Activated CD4-positive, alpha-beta T cell treated with anti-CD3 and anti-CD28 coated beads for 36 hours (primary cell): ENCODE results near the gene MTG2. TPM values are rescaled to one million over a fixed set of nuclear protein-coding genes. Genes with fewer than 3 reads are reported as not detected.

Experiments
- ATAC-seq: fragments of 200-7000 bp; cut with Tn5 transposase; one replicate; pipeline ENCODE4 v1.10.0; 2021; ENCODE audit warnings: mild to moderate bottlenecking, moderate library complexity
- CTCF ChIA-PET: fragments of 350-600 bp; sonication (Branson Sonifier 250); formaldehyde crosslinking; loops from one replicate; lab custom pipeline; 2021; ENCODE audit warnings: antibody characterized with exemption; lab: Charles Lee
- POLR2A ChIA-PET: fragments of 350-600 bp; sonication (Branson Sonifier 250); formaldehyde crosslinking; loops from one replicate; lab custom pipeline; 2021; ENCODE audit warnings: antibody characterized with exemption, inconsistent platforms; lab: Charles Lee
- DNase-seq: peaks from one replicate; pipeline ENCODE4 v3.0.0-alpha.2; 2020
- H3K27ac Mint-ChIP-seq: one replicate; pipeline ENCODE4 v1.8.0; 2021; ENCODE audit warnings: mixed read lengths
- H3K27me3 Mint-ChIP-seq: one replicate; pipeline ENCODE4 v1.8.0; 2021; ENCODE audit warnings: mixed read lengths
- H3K36me3 Mint-ChIP-seq: one replicate; pipeline ENCODE4 v1.8.0; 2021; ENCODE audit warnings: low read depth, mixed read lengths
- H3K4me1 Mint-ChIP-seq: one replicate; pipeline ENCODE4 v1.8.0; 2021; ENCODE audit warnings: mixed read lengths
- H3K4me3 Mint-ChIP-seq: one replicate; pipeline ENCODE4 v1.8.0; 2021; ENCODE audit warnings: mild to moderate bottlenecking, moderate library complexity, mixed read lengths
- H3K9me3 Mint-ChIP-seq: one replicate; pipeline ENCODE4 v1.8.0; 2021; ENCODE audit warnings: low read depth, mixed read lengths
- intact Hi-C, 2 experiments: fragments of 100-400 bp; cut with DNase I in 1 of 2; cut with micrococcal nuclease in 1 of 2; formaldehyde crosslinking; loops; one replicate each; pipeline versions ENCODE4 v1.14.2 to v1.15.1; 2022 to 2024; cut with DNase I, micrococcal nuclease
- total RNA-seq, 2 experiments: library from RNA; stranded (reverse); gene quantifications; one replicate each; pipeline ENCODE4 v1.2.3, GENCODE V29; 2021

MTG2 gene
- total RNA-seq, 2 experiments from 2014 or later: 38.0 to 44.9 TPM

- no peak overlapping the region for H3K4me3 Mint-ChIP-seq
Observed at GRCh38 chr20:62190639-62191411, 8.0 kb downstream of the MTG2 start.

GRCh38 chr20:62191781-62192559 is 9.1 kb downstream of the MTG2 start:
- no peaks in the 10 kb centered on the region for H3K27me3 Mint-ChIP-seq
- ATAC-seq: no peak
- POLR2A ChIA-PET: no interaction called here

More at GRCh38 chr20:62190639-62191411, 8.0 kb downstream of the MTG2 start:
- POLR2A ChIA-PET: no interaction called here
- H3K9me3 Mint-ChIP-seq: no peaks in the 10 kb centered on the region
- intact Hi-C loops: no loop called here
- no peak overlapping the region for H3K27ac Mint-ChIP-seq
- peaks cover 10% of the 10 kb centered on the region for H3K36me3 Mint-ChIP-seq
- no peak for DNase-seq
- CTCF ChIA-PET: no interaction called here
- no peak for ATAC-seq
- peaks cover 13% of the 10 kb centered on the region for H3K4me1 Mint-ChIP-seq
- H3K27me3 Mint-ChIP-seq: no peaks in the 10 kb centered on the region

GRCh38 chr20:62192635-62193034 is 9.8 kb downstream of the MTG2 start:
- Mint-ChIP-seq H3K9me3 (no peaks in the 10 kb centered on the region), H3K36me3 (peaks cover 11% of the 10 kb centered on the region), H3K27ac (no peak overlapping the region), H3K4me3 (no peak overlapping the region), H3K4me1 (peaks cover 2% of the 10 kb centered on the region), H3K27me3 (no peaks in the 10 kb centered on the region)
- no peak for ATAC-seq
- intact Hi-C loops: no loop called here
- ChIA-PET POLR2A (no interaction called here), CTCF (interaction anchor here (0.6 kb wide), 1 partner anchor 463 kb away, joined by 3 read pairs; no protein-coding TSS in a partner anchor)
- DNase-seq: no peak

More at GRCh38 chr20:62191781-62192559, 9.1 kb downstream of the MTG2 start:
- no peak overlapping the region for H3K27ac Mint-ChIP-seq
- H3K4me1 Mint-ChIP-seq: peaks cover 6% of the 10 kb centered on the region
- no peak overlapping the region for H3K4me3 Mint-ChIP-seq
- CTCF ChIA-PET: interaction anchor here (0.6 kb wide), 1 partner anchor 462 kb away, joined by 3 read pairs; no protein-coding TSS in a partner anchor
- peaks cover 10% of the 10 kb centered on the region for H3K36me3 Mint-ChIP-seq
- no peaks in the 10 kb centered on the region for H3K9me3 Mint-ChIP-seq
- intact Hi-C loops: no loop called here
- no peak for DNase-seq

DNA sequence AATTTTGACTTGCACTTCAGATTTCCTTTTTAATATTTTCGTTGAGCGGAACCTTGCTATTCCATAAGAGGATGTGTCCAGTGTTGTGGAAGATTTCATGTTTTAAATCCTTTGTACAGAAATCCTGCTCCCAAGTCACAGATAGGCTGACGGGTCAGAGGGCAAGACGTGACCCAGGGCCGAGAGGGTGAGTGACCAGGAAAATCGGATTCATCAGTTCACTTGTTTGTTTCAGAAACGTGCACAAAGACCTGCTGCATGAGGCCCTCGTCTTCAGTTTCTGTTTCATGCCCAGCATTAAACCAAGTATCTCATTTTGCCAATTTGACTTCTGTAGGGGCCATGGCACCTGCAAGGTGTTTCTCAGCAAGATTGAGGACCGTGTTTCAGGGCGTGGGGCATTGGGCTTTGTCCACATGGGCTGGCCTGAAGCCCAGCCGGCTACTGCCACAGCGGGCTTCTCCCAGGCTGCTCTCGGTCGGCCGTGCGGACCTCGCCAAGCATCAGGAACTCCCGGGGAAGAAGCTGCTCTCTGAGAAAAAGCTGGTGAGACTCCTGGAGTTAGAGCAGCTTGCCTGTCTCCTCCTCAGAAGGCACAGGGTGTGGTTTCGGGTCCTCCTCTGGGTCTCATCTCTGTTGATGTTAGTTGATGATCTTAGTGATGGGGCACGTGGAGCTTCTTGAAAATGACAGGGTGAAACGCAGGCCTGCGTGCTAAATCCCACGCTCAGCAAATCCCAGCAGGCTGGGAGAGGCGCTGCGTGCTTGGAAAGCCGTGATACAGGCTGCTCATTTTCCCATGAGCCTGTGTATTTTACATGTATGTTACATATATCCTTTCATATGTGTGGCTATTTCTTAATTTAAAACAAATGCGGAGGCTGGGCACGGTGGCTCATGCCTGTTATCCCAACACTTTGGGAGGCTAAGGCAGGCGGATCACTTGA is 10.5 kb downstream of the MTG2 start:
- Mint-ChIP-seq H3K4me1 (no peaks in the 10 kb centered on the region), H3K27me3 (no peaks in the 10 kb centered on the region), H3K36me3 (peaks cover 14% of the 10 kb centered on the region), H3K4me3 (no peak overlapping the region), H3K27ac (no peak overlapping the region), H3K9me3 (no peaks in the 10 kb centered on the region)
- POLR2A ChIA-PET: no interaction called here
- CTCF ChIA-PET: no interaction called here
- ATAC-seq (no peak), DNase-seq (no peak)
- intact Hi-C loops: no loop called here

GRCh38 chr20:62195075-62195405 is 12.2 kb downstream of the MTG2 start:
- no peak for DNase-seq
- Mint-ChIP-seq H3K27me3 (no peaks in the 10 kb centered on the region), H3K36me3 (peaks cover 24% of the 10 kb centered on the region), H3K9me3 (no peaks in the 10 kb centered on the region), H3K4me3 (no peak overlapping the region), H3K4me1 (no peaks in the 10 kb centered on the region), H3K27ac (no peak overlapping the region)
- ChIA-PET CTCF (interaction anchor here (0.6 kb wide), 1 partner anchor 188 kb away, joined by 4 read pairs; no protein-coding TSS in a partner anchor), POLR2A (no interaction called here)
- no peak for ATAC-seq
- intact Hi-C loops: no loop called here

GRCh38 chr20:62195736-62196135 is 12.9 kb downstream of the MTG2 start:
- POLR2A ChIA-PET: no interaction called here
- ATAC-seq (no peak), DNase-seq (no peak)
- Mint-ChIP-seq H3K36me3 (peaks cover 30% of the 10 kb centered on the region), H3K27ac (no peak overlapping the region), H3K27me3 (no peaks in the 10 kb centered on the region), H3K9me3 (no peaks in the 10 kb centered on the region), H3K4me1 (no peaks in the 10 kb centered on the region), H3K4me3 (no peak overlapping the region)
- intact Hi-C loops: no loop called here
- CTCF ChIA-PET: no interaction called here

- no peaks in the 10 kb centered on the region for H3K27me3 Mint-ChIP-seq
- H3K9me3 Mint-ChIP-seq: no peaks in the 10 kb centered on the region
- no peak overlapping the region for H3K4me3 Mint-ChIP-seq
- H3K36me3 Mint-ChIP-seq: peaks cover 34% of the 10 kb centered on the region
- H3K4me1 Mint-ChIP-seq: no peaks in the 10 kb centered on the region
- ATAC-seq (no peak), DNase-seq (no peak)
- no peak overlapping the region for H3K27ac Mint-ChIP-seq
- ChIA-PET CTCF (no interaction called here), POLR2A (interaction anchor here (0.6 kb wide), 1 partner anchor 19 kb away, joined by 4 read pairs; no protein-coding TSS in a partner anchor)
- intact Hi-C loops: no loop called here
Observed at GRCh38 chr20:62196286-62196685, 13.5 kb downstream of the MTG2 start.

- ChIA-PET CTCF (no interaction called here), POLR2A (no interaction called here)
- ATAC-seq: no peak
- Mint-ChIP-seq H3K27me3 (no peaks in the 10 kb centered on the region), H3K4me3 (no peak overlapping the region), H3K9me3 (no peaks in the 10 kb centered on the region), H3K4me1 (no peaks in the 10 kb centered on the region), H3K27ac (no peak overlapping the region), H3K36me3 (peaks cover 39% of the 10 kb centered on the region)
- no peak for DNase-seq
- intact Hi-C loops: no loop called here
Observed at GRCh38 chr20:62197311-62197710, 14.5 kb downstream of the MTG2 start.

DNA sequence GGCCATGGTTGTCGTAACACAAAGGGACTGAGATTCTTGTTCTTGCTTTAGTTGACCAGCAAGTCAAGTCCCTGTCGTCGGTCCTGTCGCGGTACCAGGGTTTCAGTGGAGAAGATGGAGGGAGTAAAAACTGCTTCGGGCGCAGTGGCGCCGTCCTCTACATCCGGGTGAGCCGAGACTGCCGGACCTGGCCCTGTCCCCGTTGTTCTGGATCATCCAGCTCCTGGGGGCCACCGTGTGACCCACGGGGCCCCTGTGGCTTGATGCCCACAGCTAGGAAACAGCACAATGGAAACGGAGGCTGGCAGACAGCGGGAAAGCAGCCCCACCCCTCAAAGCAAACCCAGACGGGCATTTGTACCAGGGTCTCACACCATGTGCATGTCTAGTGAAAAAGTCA is 15.0 kb downstream of the MTG2 start:
- ChIA-PET CTCF (no interaction called here), POLR2A (no interaction called here)
- no peak overlapping the region for H3K4me3 Mint-ChIP-seq
- no peak overlapping the region for H3K27ac Mint-ChIP-seq
- intact Hi-C loops: no loop called here
- H3K4me1 Mint-ChIP-seq: no peaks in the 10 kb centered on the region
- DNase-seq (no peak), ATAC-seq (no peak)
- H3K36me3 Mint-ChIP-seq: peaks cover 42% of the 10 kb centered on the region
- H3K27me3 Mint-ChIP-seq: no peaks in the 10 kb centered on the region
- H3K9me3 Mint-ChIP-seq: no peaks in the 10 kb centered on the region

GRCh38 chr20:62198496-62198895 is 15.7 kb downstream of the MTG2 start:
- no peak overlapping the region for H3K27ac Mint-ChIP-seq
- POLR2A ChIA-PET: no interaction called here
- peaks cover 45% of the 10 kb centered on the region for H3K36me3 Mint-ChIP-seq
- CTCF ChIA-PET: no interaction called here
- ATAC-seq: no peak
- H3K27me3 Mint-ChIP-seq: no peaks in the 10 kb centered on the region
- intact Hi-C loops: no loop called here
- DNase-seq: no peak
- H3K9me3 Mint-ChIP-seq: no peaks in the 10 kb centered on the region
- H3K4me3 Mint-ChIP-seq: no peak overlapping the region
- no peaks in the 10 kb centered on the region for H3K4me1 Mint-ChIP-seq

DNA sequence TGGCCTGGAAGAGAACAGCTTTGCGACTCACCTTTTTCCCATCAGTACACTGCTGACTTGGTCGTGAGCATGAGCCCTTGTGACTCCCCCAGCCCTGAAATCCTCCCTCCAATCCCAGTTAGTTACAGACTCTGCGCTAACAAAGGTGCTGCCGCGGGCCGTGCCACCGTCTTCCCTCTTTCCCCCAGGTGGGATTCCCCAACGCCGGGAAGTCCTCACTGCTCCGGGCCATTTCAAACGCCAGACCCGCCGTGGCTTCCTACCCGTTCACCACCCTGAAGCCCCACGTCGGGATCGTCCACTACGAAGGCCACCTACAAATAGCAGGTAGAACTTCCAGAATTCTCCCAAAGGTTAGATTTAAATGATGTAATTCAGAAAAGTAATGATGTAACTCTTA is 16.1 kb downstream of the MTG2 start:
- Mint-ChIP-seq H3K4me3 (no peak overlapping the region), H3K9me3 (no peaks in the 10 kb centered on the region), H3K36me3 (peaks cover 43% of the 10 kb centered on the region), H3K27me3 (no peaks in the 10 kb centered on the region), H3K27ac (no peak overlapping the region), H3K4me1 (no peaks in the 10 kb centered on the region)
- DNase-seq (no peak), ATAC-seq (no peak)
- intact Hi-C loops: no loop called here
- ChIA-PET CTCF (no interaction called here), POLR2A (no interaction called here)
